ENCODE results near the gene AP4S1. TPM values are rescaled to one million over a fixed set of nuclear protein-coding genes. Genes with fewer than 3 reads are reported as not detected.

Gene AP4S1, protein sequence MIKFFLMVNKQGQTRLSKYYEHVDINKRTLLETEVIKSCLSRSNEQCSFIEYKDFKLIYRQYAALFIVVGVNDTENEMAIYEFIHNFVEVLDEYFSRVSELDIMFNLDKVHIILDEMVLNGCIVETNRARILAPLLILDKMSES
- total RNA-seq = 21.0 TPM

DNA sequence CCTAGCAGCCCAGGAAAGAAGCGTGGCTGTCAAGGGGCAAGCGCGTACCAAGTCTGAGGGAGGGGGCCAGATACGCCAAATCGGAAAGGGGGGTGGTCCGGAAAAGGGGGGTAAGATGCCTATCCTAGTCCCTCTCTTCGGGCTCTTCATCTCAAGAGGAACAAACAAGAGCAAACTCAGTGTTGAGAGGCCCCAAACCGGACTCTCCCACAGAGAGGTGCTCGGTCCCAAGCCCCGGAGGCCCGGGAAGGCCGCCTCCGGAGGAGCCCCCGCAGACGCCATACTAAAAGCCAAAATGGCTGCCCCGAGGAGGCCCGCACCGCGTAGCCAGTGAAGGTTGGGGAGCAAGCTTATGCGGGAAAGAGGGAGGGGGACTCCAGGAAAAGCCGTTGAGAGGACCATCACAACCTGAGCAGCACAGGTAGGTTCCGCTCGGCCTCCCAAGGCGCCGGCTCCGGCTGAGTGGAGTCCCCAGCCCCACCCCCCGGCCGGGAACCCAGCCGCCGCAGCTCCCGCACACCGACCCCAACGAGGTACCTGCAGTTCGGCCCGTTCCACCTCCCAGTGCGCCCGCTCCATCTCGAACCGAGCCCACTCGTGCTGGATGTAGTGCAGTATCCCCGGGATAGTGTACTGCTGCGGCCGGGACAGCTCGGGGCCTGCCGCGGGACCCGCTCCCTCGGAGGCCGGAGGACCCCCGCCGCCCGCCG, at the start of gene AP4S1:
Gene AP4S1 (plus strand): TSS at position 283 of the 710 bp plus-strand sequence. CDS start 40,548 bp downstream, outside the sequence.

DNA sequence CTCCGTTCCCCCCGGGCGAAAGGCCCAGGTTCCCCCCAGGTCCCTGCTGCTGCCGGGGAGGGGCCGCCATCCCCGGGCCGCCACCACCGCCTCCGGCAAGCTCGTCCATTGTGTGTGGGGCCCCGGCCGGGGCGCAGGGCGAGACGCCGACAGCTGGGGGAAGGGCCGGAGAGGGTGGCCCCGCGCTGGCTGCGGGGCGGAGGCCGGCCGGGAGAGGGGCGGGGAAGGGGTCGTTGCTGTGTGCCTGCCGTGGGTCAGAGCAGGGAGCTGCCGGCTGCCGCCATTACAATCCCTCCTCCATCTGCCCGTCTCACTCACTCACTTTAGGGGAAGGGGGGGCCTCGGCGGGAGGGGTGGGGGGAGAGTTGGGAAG, 614 bp downstream of the AP4S1 start, which contains the start of gene STRN3:
Gene STRN3 (minus strand): TSS at position 303 of the 373 bp plus-strand sequence. CDS start 194 bp downstream, at position 109.

Small RNA genes lying within 50 kb of the gene (small RNA-seq; reads per million reads assigned to genes)
- 0.26 reads per million, percentile 9 among the genes with 10 or more reads in this experiment for gene MIR624
- not detected for gene RNU6-541P

Other genes with a start within 250 kb of the AP4S1 start
- gene COCH, start 151.1 kb upstream of the AP4S1 start, total RNA-seq = 36.4 TPM
- gene STRN3, start 730 bp downstream of the AP4S1 start, total RNA-seq = 122 TPM
- 350 TPM for gene HECTD1, start 182.1 kb downstream of the AP4S1 start, total RNA-seq